HG03280 (cell line): ENCODE measurements around the gene AHR.
"Not testable (repeated sequence)": the region's sequence is repeated elsewhere in the genome, so short reads cannot be mapped to it uniquely, and the experiment has no call there.

ENCODE experiments used
- ATAC-seq: cut with Tn5 transposase; IDR thresholded peaks from one replicate; pipeline ENCODE4 v1.9.1; 2021; ENCODE audit warnings: mild to moderate bottlenecking, moderate library complexity; ENCODE audit not compliant: unreplicated experiment

The AHR gene

DNA sequence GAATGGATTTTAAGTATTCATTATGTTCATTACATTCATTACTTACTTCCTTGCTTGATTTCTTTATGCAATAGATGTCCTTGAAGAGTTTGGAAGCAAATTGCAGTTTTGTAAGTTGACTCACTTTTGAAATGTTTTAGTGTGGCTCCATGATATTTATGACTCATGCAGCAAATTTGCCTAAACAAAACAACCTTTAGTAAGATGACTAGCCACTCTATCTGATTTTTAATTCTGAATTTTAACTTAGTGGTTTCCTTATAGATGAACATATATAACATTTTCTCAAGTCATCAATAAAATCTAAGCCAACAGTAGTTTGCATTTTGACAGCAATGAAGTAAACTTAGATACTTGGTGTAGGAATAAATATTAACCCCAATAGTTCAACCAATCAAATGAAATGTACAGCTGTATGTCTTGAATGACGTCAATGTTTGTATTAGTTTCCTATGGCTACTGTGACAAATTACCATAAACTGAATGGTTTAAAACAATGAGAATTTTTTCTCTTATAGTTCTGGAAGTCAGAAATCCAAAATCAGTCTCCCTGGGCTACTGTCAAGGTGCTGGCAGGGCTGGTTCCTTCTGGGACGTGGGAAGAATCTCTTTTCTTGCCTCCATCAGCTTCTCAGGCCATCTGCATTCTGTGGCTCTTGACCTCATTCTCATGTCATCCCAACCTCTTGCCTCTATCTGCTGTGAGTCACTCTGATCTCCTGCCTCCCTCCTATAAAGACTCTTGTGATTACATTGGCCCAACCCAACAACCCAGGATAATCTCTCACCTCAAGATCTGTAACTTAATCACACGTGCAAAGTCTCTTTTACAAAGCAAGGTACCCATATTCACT, 73.4 kb downstream of the AHR start:
- no peak for ATAC-seq

DNA sequence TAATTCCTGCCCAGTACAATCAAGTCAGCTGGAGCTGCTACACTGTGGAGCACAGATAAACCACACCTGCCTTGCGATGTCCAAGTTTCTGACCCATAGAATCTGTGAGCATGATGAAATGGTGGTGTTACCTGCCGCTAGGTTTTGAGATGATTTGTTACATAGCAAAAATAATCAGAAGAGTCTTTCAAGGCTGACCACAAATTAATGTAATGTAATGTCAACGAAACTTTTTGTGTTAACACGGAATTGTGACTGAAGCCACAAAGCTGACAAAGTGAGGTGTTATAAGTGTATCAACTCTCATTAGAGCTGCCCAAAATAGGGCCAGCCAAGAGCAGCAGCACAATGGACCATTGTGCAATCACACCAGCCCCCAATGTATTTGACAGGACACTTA, 75.7 kb downstream of the AHR start:
- ATAC-seq: no peak

DNA sequence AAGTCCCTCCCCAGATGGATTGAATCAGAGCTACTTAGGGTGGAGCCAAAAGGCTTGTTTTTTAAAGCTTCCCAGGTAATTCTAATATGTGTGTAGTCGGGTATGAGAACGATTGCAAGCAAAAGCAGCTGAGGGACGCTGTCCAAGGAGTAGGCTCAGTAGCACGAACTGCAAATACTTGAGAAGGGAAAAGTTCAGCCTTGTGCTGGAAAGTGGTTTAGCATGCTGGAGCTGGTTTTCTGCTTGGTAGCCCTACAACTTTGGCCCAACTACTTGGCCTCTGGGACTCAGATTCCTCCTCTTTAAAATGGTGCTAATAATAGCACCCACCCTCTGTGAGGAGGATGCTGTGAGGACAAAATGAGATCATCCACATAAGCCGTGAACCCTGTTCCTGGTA, 76.2 kb downstream of the AHR start:
- no peak for ATAC-seq

DNA sequence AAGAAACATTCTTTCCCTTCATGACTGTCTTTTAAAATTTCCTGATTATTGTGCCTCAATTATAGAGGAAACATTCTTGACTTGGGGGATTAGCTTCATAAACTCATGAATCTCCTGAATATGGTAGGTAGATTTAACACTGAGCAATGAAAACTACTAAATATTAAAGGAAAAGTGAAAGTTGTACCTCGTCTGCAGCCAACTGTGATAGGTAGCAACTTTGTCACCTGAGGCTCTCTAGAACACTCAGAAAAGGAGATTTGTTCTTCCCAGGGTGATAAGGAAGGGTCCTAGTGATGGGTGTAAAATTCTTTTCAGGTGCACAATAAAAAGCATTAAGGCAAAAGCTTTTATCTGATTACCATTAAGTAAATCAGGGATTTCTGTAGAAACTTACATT, 78.1 kb downstream of the AHR start:
- no peak for ATAC-seq

DNA sequence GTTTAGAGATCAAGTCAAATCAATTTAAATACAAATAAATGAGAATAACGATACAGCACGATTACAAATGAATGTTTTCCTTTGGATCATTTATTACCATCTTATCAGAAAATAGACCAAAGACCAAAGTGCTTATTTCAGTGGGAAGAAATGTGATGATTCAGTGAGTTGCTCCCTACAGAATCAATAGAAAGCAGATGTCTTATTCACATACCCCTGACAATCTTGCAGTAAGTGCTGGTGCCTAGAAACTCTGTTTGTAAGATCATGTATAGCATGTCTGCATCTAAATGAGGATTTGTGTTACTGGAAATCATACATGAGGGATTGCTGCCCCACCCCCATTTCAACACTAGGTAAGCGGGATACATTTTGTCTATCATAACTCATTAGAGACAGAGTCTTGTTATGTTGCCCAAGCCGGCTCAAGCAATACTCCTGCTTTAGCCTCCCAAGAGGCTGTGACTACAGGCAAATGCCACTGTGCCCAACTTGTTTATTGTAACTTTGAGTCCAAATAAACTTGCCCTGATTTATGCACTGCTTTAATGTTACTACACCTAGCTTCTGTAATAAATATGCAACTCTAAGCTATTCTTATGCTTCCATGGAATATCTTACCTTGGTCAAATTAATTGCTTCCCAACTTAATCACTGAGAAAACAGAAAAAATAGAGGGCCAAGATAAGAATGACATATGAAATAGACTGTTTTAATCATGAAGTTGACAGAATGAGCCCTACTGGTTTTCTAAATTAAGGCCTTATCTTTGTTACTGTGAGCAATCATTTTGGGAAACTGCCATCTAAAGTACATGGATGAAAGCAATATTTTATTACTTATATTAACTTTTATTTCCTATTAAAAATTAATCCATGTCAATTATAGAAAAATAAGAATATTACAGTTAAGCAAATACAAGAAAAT, 82.5 kb downstream of the AHR start:
- no peak for ATAC-seq

DNA sequence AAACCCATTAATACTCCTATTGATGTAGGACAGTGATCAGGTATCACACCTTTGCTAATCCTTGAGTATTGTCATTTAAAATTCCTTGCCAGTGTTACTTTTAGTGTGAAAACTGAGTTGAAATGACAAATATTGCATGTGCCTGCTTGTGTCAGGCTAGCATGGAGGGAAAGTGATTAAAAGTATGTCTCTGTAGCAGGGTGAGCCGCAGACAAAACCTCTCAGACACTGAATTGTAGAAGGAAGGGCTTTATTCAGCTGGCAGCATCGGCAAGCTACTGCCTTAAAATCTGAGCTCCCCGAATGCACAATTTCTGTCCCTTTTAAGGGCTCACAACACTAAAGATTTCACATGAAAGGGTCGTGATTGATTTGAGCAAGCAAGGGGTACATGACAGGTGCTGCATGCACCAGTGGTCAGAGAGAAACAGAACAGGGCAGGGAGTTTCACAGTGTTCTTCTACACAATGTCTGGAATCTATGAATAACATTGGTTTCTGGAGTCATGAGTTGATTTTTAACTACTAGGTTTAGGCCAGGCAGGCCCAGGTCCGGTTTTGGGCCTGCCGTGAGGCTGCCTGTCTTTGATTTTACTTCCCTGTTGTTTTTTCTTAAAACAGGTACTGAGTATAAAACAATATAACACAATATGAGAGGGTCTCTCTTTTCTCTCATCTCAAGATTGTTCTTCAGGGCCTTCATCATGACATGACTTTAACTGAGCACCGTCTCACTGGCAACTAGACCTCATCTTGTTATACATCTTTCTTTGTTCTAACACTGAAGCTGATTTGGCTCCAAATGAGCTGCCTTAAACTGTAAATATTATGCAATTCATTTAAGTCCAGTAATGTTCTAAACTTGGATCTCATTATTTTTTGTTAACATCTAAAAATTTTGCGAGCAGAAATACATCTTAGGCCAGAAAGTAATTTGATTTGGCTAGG, 84.2 kb downstream of the AHR start:
- not testable (repeated sequence) for ATAC-seq

DNA sequence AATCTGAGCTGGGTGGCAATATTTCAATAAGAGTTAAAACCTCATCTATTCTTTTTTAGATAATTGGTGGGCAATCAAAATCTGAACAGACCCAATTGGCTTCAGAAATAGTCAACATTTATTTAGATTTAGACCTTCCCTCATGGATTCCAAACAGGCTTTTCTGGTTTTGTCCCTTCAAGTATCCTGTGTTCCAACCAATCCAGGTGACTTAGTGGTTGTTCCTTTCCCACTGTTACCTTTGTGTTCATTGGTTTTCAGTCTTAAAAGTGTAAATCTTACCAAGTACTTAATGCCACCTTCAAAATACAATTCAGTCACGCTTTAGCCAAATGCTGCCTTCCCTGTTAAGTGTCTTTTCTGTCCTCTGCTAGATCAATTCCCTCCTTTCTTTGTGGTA, 85.9 kb downstream of the AHR start:
- ATAC-seq: no peak

DNA sequence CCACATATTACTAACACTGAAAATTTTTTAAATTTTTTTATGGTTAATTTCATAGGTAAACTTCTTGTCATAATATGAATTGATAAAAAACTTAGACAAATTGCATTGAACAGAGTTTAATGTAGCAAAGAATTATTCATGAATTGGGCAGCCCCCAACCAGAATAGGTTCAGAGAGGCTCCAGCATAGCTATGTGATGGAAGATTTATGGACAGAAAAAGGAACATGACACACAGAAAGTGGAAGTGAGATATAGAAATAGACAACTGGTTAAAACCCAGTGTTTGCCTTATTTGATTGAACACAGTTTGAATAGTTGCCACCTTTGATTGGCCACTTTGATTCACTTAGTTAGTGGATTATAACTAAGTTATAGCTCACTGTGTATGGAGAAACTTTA, 87.2 kb downstream of the AHR start:
- ATAC-seq: no peak

DNA sequence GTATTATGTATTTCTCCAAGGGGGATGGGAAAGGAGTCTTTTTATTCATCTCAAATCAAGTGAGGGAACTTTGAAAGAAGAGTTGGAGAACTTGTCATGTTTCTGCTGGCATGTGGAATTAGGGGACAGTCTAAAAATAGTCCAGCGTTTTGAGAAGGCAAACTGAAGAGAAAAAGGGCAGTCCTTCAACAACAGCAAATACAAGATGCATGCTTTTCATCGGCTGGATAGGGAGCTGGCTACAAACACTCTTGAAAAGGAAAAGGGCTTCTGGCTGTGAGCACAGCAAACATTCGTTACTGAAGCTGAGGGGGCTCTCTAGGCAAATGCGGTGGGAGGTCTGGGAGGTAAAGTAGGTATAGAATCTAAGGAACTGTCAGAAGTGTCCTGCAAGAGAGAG, 91.9 kb downstream of the AHR start:
- ATAC-seq: no peak

DNA sequence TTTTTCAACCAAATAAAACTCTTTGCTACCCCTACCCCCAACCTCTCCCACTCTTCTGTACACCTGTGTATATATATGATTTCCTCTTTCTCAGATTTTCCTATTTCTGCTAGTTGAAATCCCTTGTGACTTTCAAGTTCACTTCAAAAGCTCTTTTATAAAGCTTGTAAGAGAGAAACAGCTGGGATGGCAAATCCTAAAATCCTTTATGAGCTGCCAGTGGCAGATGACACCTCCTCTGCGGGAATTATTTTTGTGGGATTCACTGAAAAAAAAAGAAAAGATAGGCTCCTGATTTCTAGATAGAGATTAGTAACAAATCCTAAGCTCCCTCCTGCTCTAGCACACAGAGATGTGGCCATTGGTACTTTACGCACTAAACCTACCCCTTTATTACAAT, 92.9 kb downstream of the AHR start:
- ATAC-seq: no peak

DNA sequence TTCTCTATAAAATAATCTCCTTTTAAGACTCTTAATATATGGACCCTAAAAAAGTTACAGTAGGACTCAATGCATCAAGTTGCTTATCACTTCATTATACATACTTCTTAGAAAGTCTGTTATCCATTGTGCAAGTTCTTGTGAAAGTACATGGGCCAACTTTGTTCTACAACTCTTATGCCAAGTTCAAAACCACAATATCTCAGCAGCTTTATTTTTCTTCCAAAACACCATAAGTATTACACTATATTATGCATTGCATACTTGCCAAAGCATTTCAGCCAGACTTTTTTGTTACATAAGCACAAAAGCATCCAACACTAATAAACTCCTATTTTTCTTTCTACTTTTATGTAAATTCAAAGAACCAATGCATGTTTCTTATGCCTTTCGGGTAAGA, 94.4 kb downstream of the AHR start:
- ATAC-seq: no peak

DNA sequence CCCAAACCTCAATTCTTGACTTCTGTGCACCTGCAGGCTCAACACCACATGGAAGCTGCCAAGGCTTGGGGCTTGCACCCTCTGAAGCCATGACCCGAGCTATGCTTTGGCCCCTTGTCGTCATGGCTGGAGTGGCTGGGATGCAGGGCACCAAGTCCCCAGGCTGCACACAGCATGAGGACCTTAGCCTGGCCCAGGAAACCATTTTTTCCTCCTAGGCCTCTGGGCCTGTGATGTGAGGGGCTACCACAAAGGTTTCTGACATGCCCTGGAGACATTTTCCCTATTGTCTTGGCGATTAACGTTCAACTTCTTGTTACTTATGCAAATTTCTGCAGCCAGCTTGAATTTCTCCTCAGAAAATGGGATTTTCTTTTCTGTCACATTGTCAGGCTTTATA, 96.1 kb downstream of the AHR start:
- ATAC-seq: not testable (repeated sequence)
